Activated naive CD8-positive, alpha-beta T cell treated with anti-CD3 and anti-CD28 coated beads, Interleukin-2, amount 50 U/mL, for 24 hours (primary cell): ENCODE data around the gene DLG2.
"Not testable (repeated sequence)": the region's sequence is repeated elsewhere in the genome, so short reads cannot be mapped to it uniquely, and the experiment has no call there.

Experiments
- ATAC-seq: fragments of 150-1000 bp; cut with Tn5 transposase; one replicate; pipeline ENCODE4 v1.10.0; 2021
- DNase-seq: peaks from one replicate; pipeline ENCODE4 v3.0.0; 2021
- H3K27ac Mint-ChIP-seq: one replicate; pipeline ENCODE4 v1.8.0; 2021; ENCODE audit warnings: mild to moderate bottlenecking, mixed read lengths
- H3K27me3 Mint-ChIP-seq: one replicate; pipeline ENCODE4 v1.8.0; 2021; ENCODE audit warnings: mixed read lengths
- H3K36me3 Mint-ChIP-seq: one replicate; pipeline ENCODE4 v1.8.0; 2021; ENCODE audit warnings: low read depth, mixed read lengths
- H3K4me1 Mint-ChIP-seq: one replicate; pipeline ENCODE4 v1.8.0; 2021; ENCODE audit warnings: mixed read lengths
- H3K4me3 Mint-ChIP-seq: one replicate; pipeline ENCODE4 v1.8.0; 2021; ENCODE audit warnings: mild to moderate bottlenecking, moderate library complexity, mixed read lengths
- H3K9me3 Mint-ChIP-seq: one replicate; pipeline ENCODE4 v1.8.0; 2021; ENCODE audit warnings: mixed read lengths

DLG2 gene

DNA sequence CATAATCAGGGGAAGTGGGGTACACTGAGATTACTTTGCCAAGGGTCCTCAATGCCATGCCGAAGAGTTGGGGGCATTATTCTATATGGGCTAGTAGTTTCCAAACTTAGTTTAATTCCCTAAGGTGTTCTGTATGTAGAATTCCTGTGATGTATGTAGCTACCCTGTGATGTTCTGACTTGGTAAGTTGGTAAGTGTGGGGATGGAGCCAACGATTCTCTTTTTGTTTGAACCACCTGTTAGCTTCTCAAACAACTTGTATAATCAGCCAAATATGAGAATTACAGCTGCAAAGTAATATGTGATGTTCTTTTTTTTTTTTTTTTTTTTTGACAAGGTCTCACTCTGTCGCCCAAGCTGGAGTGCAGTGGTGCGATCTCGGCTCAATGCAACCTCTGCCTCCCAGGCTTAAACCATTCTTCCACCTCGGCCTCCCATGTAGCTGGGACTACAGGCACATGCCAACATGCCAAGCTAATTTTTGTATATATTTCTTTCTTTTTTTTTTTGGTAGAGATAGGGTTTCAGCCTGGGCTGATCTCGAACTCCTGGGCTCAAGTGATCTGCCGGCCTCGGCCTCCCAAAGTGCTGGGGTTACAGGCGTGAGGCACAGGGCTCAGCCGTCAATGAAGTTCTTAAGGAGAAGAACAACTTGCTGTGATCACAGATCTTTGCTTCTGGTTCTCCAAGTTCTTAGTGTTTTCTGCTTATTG is 2025.8 kb downstream of the DLG2 start:
- H3K4me1 Mint-ChIP-seq, result no peaks in the 10 kb centered on the region
- H3K27ac Mint-ChIP-seq, result no peak overlapping the region
- H3K4me3 Mint-ChIP-seq, result no peak overlapping the region
- ATAC-seq (no peak), DNase-seq (no peak)
- no peaks in the 10 kb centered on the region for H3K9me3 Mint-ChIP-seq
- no peaks in the 10 kb centered on the region for H3K36me3 Mint-ChIP-seq
- H3K27me3 Mint-ChIP-seq, result no peaks in the 10 kb centered on the region

DNA sequence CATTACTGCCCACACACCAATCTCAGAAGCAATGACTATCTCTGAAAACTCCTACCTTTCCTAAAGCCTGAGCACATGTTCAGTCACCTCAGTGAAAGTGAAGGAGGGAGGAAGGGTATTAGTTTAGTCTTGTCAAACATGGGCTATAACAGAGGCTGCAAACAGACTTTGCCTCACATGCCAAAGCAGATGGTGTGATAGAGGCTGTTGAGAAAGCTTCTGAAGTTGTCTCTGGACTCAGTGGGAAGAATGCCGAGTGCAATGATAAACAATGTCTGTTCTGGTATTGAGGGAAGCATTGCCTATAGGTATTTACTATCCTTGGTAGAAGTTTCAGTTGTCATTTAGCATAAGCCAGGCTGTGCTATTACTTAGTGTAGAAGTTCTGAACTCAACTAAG is 2026.5 kb downstream of the DLG2 start:
- Mint-ChIP-seq H3K4me3 (no peak overlapping the region), H3K4me1 (no peaks in the 10 kb centered on the region), H3K9me3 (no peaks in the 10 kb centered on the region), H3K27ac (no peak overlapping the region), H3K27me3 (no peaks in the 10 kb centered on the region), H3K36me3 (no peaks in the 10 kb centered on the region)
- ATAC-seq (no peak), DNase-seq (no peak)

DNA sequence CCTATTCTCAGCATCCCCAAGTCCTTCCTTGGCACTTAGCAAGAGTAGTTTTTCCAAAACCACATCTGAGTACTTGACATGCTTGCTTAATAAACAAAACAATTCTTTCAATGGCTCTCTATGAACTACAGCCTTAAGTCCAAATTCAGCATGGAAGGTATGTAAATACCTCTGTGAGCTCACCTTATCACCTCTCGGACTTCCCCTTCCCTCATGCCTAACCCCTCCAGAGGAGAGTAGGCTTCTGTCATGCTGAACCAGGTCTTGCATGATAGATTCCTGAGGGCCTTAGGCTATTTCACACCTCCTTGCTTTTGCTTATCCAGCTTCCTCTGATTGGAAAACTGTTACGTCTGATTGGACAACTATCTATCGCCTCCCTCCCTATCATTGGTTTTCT is 2028.1 kb downstream of the DLG2 start:
- no peaks in the 10 kb centered on the region for H3K27me3 Mint-ChIP-seq
- H3K4me3 Mint-ChIP-seq, result no peak overlapping the region
- H3K4me1 Mint-ChIP-seq, result no peaks in the 10 kb centered on the region
- DNase-seq (no peak), ATAC-seq (no peak)
- H3K27ac Mint-ChIP-seq, result no peak overlapping the region
- H3K36me3 Mint-ChIP-seq, result no peaks in the 10 kb centered on the region
- H3K9me3 Mint-ChIP-seq, result no peaks in the 10 kb centered on the region

DNA sequence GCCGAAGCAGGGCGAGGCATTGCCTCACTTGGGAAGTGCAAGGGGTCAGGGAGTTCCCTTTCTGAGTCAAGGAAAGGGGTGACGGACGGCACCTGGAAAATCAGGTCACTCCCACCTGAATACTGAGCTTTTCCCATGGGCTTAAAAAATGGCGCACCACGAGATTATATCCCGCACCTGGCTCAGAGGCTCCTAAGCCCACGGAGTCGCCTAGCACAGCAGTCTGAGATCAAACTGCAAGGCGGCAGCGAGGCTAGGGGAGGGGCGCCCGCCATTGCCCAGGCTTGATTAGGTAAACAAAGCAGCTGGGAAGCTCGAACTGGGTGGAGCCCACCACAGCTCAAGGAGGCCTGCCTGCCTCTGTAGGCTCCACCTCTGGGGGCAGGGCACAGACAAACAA is 2039.3 kb downstream of the DLG2 start:
- DNase-seq, ATAC-seq, H3K36me3 Mint-ChIP-seq, H3K4me3 Mint-ChIP-seq, H3K4me1 Mint-ChIP-seq, H3K27me3 Mint-ChIP-seq, H3K27ac Mint-ChIP-seq, H3K9me3 Mint-ChIP-seq: not testable (repeated sequence)

DNA sequence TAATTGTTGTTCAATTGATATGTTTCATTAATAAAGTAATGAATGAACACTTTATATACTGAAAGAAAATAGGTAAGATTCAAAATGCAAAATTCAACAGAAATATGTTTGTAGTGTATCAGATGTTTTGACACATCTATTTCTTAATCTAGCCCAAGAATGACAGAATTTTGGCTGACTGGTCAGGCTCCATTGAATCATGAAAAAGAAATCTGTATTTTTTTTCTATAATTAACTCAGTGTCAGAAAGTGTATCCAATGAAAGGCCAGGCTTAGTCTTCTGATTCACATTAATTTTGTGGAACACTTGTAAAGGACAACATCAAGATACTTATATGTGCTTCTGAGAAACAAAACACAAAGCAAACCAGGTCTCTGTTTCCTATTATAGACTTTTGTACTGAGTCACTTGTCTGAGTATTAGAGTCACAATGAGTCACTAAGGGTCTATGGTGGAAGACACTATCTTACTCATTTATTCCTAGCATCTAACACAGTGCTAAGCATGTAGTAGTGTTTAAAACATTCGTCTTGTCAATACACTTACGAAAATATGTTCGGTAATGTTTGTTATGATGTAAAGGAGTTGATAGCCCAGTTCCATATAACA is 2043.3 kb downstream of the DLG2 start:
- ATAC-seq, result peak; percentile 93
- no peak for DNase-seq
- Mint-ChIP-seq H3K27ac (no peak overlapping the region), H3K4me1 (peaks cover 6% of the 10 kb centered on the region), H3K36me3 (no peaks in the 10 kb centered on the region), H3K9me3 (no peaks in the 10 kb centered on the region), H3K27me3 (peaks cover 5% of the 10 kb centered on the region), H3K4me3 (no peak overlapping the region)

DNA sequence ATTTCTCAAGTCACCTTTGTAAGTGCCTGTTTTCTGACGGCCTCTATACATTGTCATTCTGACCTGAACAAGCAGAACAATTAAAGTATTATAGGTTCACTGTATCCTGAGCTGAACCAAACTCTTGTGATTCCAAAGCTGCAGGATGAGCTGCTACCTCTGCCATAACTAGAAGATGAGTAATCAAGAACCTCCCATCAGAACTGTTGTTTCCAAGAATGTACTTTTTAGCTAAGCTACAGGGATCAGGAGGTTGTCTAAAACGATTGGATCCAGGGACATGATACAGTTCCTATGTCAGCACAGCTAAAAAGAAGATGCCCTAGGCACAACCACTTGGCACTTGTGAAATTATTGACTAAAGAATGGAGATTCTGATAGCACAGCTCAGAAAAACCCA is 2052.6 kb downstream of the DLG2 start:
- Mint-ChIP-seq H3K27me3 (peaks cover 9% of the 10 kb centered on the region), H3K36me3 (no peaks in the 10 kb centered on the region)
- DNase-seq, result no peak

DNA sequence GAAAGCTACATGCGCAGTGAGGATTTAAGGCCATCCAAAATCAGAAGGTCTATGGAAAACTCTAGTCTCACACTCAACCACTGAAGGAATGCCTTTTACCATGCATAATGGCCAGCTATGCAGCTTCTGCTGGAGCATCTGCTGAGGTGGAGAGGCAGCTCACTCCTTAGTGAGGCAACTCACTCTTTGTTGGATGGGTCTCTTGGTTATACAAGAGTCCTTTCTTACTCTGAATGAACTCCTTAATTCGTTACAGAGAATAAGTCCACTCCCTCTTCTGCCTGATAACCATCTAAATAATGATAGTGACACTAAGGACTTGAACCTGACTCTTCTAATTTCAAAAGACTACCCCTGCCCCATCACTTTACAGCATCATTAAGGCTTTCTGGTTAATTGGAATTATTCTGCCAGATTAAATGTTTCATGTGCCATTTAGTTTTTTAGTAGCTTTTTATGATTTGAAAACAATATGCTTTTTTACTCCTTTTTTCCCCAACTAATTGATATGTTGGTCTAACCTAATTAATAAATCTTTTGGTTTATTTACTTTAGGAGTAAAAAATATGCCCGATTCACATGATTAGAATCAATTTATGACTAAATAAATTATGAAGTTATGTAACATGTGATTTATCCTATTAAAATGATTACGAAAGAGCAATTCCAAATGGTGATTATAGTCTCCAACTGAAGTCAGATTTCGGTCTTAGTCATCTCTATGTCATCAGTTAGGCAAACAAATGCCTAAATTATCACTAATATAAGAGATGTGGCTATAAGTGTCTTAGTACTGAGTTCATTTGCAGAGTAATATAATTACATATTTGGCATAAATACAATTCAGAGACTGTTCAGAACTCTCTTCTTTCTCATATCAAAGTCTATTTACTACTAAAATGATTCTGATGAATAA is 2054.3 kb downstream of the DLG2 start:
- no peaks in the 10 kb centered on the region for H3K36me3 Mint-ChIP-seq
- no peak for DNase-seq
- ATAC-seq, result no peak
- H3K27me3 Mint-ChIP-seq, result peaks cover 17% of the 10 kb centered on the region
- no peaks in the 10 kb centered on the region for H3K9me3 Mint-ChIP-seq
- no peak overlapping the region for H3K27ac Mint-ChIP-seq
- H3K4me1 Mint-ChIP-seq, result no peaks in the 10 kb centered on the region
- H3K4me3 Mint-ChIP-seq, result no peak overlapping the region

More for the DNA sequence above, 2052.6 kb downstream of the DLG2 start:
- no peak for ATAC-seq
- Mint-ChIP-seq H3K4me1 (no peaks in the 10 kb centered on the region), H3K4me3 (no peak overlapping the region), H3K27ac (no peak overlapping the region), H3K9me3 (no peaks in the 10 kb centered on the region)

DNA sequence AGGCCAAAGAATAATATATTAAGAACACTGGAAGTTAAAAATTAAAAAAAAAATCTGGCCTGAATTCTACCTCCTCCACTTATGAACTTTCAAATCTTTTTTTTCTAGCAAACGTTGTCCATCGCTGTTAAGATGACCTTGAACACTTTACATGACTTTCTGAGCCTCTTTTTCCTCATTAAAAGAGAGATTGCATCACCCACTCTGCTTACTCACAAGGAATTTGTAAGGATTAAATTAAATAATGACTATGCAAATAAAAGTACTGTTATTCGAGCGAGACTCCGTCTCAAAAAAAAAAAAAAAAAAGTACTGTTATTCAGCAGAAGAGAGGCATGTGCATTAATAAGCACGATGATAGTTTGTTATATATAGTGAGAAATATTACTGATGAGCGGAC is 2055.8 kb downstream of the DLG2 start:
- Mint-ChIP-seq H3K4me3 (no peak overlapping the region), H3K27me3 (peaks cover 17% of the 10 kb centered on the region), H3K36me3 (no peaks in the 10 kb centered on the region), H3K9me3 (no peaks in the 10 kb centered on the region), H3K4me1 (no peaks in the 10 kb centered on the region), H3K27ac (no peak overlapping the region)
- ATAC-seq (no peak), DNase-seq (no peak)

DNA sequence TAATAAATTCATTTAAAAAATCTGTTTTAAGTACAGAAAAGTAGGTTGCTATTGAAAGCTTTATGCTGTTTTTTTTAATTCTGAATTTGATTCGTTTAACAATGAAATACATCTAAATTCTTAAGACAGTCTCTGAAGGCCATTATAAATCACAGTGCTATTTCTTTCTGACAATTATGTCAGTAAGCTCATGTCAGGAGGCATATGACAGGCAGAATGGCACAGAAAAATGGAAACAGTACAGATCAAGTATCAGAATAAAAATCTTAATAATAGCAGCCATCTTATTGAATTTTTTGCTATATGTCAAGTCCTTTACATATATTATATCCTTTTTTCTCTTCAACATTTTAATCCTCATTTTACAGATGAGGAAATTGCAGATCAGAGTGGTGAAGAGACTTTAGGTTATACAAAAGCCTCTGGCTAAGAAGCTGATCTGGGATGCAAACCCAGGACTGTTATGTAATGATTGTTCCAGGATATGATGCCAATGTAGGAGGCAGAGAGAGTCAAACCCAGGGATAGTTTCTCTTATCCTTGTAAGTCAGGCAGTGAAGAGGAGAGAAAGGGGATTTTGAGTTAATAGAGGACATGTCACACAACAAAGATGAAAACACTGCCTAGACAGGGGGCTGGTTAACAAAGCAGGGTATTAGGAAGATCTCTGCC is 2057.9 kb downstream of the DLG2 start:
- DNase-seq, result no peak
- Mint-ChIP-seq H3K27ac (no peak overlapping the region), H3K27me3 (peaks cover 17% of the 10 kb centered on the region), H3K9me3 (no peaks in the 10 kb centered on the region), H3K4me3 (no peak overlapping the region), H3K4me1 (no peaks in the 10 kb centered on the region), H3K36me3 (no peaks in the 10 kb centered on the region)
- ATAC-seq, result no peak

DNA sequence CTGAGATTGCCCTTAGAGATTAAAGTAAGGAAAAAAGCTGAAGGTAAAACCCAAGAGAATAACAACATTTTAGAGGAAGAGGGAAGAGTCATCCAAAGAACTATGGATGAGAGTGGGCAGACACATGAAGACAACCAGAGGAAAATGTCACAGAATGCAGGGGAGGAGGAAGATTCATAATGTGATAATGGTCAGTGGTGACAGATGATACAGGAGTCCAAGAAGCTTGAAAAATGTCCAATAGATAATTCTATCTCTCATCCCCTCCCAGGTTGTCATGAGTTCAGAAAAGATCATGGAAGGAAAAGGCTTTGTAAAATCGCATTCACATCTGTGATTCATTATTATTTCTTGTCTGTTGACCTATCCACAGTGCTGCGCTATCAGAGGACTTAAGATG is 2058.6 kb downstream of the DLG2 start:
- Mint-ChIP-seq H3K9me3 (no peaks in the 10 kb centered on the region), H3K4me1 (no peaks in the 10 kb centered on the region), H3K27ac (no peak overlapping the region), H3K36me3 (no peaks in the 10 kb centered on the region), H3K4me3 (no peak overlapping the region), H3K27me3 (peaks cover 17% of the 10 kb centered on the region)
- DNase-seq (no peak), ATAC-seq (no peak)

DNA sequence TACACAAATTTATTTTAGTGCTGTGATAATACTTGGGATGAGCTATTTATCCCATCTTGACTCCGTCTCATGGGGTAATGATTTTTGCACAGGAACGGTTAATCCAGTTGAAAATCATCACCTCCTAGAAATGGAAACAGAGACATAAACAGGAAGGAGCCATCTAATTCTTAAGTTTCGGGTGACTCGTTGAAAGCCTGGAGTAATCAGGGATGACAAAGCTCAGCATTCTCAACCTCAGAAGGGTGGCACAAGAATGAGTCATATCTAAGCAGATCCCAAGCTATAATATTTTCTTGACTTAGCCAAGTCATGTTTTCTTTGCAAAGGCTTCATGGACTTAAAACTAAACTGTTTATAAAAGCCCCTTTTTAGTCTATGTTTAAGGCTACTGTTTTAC is 2060.2 kb downstream of the DLG2 start:
- Mint-ChIP-seq H3K36me3 (no peaks in the 10 kb centered on the region), H3K9me3 (no peaks in the 10 kb centered on the region), H3K4me1 (no peaks in the 10 kb centered on the region), H3K4me3 (no peak overlapping the region), H3K27ac (no peak overlapping the region), H3K27me3 (peaks cover 17% of the 10 kb centered on the region)
- DNase-seq (no peak), ATAC-seq (no peak)

DNA sequence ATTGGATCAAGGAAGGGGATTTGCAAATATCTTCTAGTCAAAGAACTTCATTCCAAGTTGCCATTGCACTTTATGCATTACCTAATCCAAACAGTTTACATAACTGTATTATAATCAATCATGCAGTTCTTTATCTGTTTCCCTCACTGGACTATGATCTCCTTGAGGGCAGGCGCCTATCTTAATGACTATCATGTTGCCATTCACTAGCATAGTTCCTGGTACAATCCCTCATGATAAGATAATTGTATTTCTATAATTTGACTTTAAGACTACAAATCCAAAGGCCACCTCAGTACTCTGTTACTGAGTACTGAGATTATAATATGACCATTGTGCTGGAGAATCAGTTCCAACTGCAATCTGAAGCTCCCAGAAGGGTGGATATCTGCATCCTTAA is 2062.3 kb downstream of the DLG2 start:
- DNase-seq (no peak), ATAC-seq (no peak)
- no peak overlapping the region for H3K4me3 Mint-ChIP-seq
- H3K36me3 Mint-ChIP-seq, result no peaks in the 10 kb centered on the region
- H3K4me1 Mint-ChIP-seq, result no peaks in the 10 kb centered on the region
- H3K9me3 Mint-ChIP-seq, result no peaks in the 10 kb centered on the region
- no peak overlapping the region for H3K27ac Mint-ChIP-seq
- H3K27me3 Mint-ChIP-seq, result peaks cover 11% of the 10 kb centered on the region

DNA sequence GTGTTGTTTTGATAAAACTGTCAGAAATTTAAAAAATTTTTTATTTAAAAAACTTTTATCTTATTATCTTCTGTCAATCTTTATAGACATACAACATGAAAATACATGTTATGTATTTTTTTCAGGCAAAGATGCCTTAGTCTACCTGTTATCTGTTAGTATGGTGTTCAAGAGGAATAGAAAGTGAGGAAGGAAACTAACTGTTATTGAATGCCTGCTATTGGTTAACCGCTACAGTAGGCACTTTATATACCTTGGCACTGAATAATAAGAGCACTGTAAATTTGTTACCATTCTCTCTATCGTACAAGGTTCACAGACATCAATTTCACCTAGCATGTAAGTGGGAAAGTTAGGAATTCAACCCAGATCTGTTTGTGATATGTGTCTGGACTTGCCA is 2068.9 kb downstream of the DLG2 start:
- Mint-ChIP-seq H3K4me3 (no peak overlapping the region), H3K27ac (no peak overlapping the region), H3K9me3 (no peaks in the 10 kb centered on the region), H3K36me3 (no peaks in the 10 kb centered on the region), H3K4me1 (no peaks in the 10 kb centered on the region), H3K27me3 (peaks cover 2% of the 10 kb centered on the region)
- DNase-seq (no peak), ATAC-seq (no peak)

DNA sequence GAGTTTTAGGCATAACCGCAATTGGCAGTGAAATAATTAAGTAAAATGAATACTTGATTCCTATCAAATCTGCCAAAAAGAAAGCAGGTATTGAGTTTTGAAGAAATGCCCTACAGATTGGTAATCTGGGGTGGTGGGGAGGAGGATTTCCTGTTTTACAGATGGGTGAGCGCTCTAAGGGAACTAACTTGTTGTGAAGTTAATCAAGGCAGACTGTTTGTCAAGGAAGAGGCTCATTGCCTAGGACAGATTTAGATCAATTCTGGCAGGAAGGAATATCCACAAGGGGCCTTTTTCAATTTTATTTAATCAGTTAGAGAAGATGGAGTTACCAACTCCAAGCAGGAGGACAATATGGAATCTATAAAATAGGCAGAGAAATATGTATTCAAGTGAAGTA is 2069.5 kb downstream of the DLG2 start:
- no peak for DNase-seq
- no peak overlapping the region for H3K27ac Mint-ChIP-seq
- peaks cover 2% of the 10 kb centered on the region for H3K27me3 Mint-ChIP-seq

More for the DNA sequence above, 2069.5 kb downstream of the DLG2 start:
- Mint-ChIP-seq H3K4me1 (no peaks in the 10 kb centered on the region), H3K4me3 (no peak overlapping the region), H3K9me3 (no peaks in the 10 kb centered on the region), H3K36me3 (no peaks in the 10 kb centered on the region)
- no peak for ATAC-seq
